Upper lobe of left lung (tissue), 6 donors: ENCODE results near the gene CLNK. TPM values are rescaled to one million over a fixed set of nuclear protein-coding genes. Genes with fewer than 3 reads are reported as not detected.

Experiments used
- ATAC-seq, 2 donors: fragments of 200-7000 bp; cut with Tn5 transposase; one replicate each; pipeline ENCODE4 v1.9.1; 2022; ENCODE audit warnings: mild to moderate bottlenecking in 2 of 2, moderate library complexity in 2 of 2; ENCODE audit not compliant: low FRiP score in 2 of 2
- DNase-seq, 2 donors: peaks; one replicate each; pipeline ENCODE4 v3.0.0-alpha.2; 2019 to 2020
- H3K27ac ChIP-seq, 4 donors: fragments of 200-600 bp; sonication (generic); one replicate each; pipeline ENCODE4 v1.5.1; 2016 to 2019
- H3K27me3 ChIP-seq, 4 donors: fragments of 200-600 bp; sonication (generic); one replicate each; pipeline ENCODE4 v1.5.1; 2017 to 2019
- H3K36me3 ChIP-seq, 4 donors: fragments of 200-600 bp; sonication (generic); one replicate each; pipeline ENCODE4 v1.5.1; 2016 to 2019
- H3K4me1 ChIP-seq, 4 donors: fragments of 200-600 bp; sonication (generic); one replicate each; pipeline ENCODE4 v1.5.1; 2018 to 2019
- H3K4me3 ChIP-seq, 4 donors: fragments of 200-600 bp; sonication (generic); one replicate each; pipeline ENCODE4 v1.5.1; 2017 to 2019; ENCODE audit warnings: mild to moderate bottlenecking in 2 of 4, moderate library complexity in 1 of 4
- H3K9me3 ChIP-seq, 4 donors: fragments of 200-600 bp; sonication (generic); one replicate each; pipeline ENCODE4 v1.5.1; 2018 to 2019
- EP300 ChIP-seq, 4 donors: sonication (generic); formaldehyde crosslinking; IDR thresholded peaks; one replicate each; pipeline ENCODE4 v1.5.1; 2017; ENCODE audit warnings: antibody characterized with exemption in 4 of 4, control low read depth in 2 of 4
- POLR2A ChIP-seq, 4 donors: fragments of 450-650 bp; IDR thresholded peaks; one replicate each; pipeline ENCODE4 v1.5.1; 2016 to 2017; ENCODE audit warnings: antibody characterized with exemption in 4 of 4, mild to moderate bottlenecking in 2 of 4
- POLR2AphosphoS5 ChIP-seq, 2 donors: sonication (generic); formaldehyde crosslinking; IDR thresholded peaks; one replicate each; pipeline ENCODE4 v1.5.1; 2017; ENCODE audit warnings: antibody characterized with exemption in 2 of 2
- WGBS, 2 donors: methylation state at CpG; one replicate each; pipeline ENCODE4 v1.1.5; 2017 to 2018; 5-methylcytosine and 5-hydroxymethylcytosine counted together
- total RNA-seq, 6 donors: library from RNA; depleted of rRNA in 4 of 6; stranded (reverse); fragments of >200 nt in 4 of 6; gene quantifications; one replicate each; pipeline versions ENCODE4 v1.1.0 to v1.2.1, GENCODE V29; 2016 to 2021
- TF ChIP-seq, protein P1 (sequence below), 6 experiments: fragments of 450-650 bp in 4 of 6; fragments of 200-600 bp in 2 of 6; sonication (generic) in 2 of 6; IDR thresholded peaks; one replicate each; pipeline ENCODE4 v1.5.1; 2016 to 2019; ENCODE audit warnings: antibody characterized with exemption in 6 of 6
- donor health status: DM: no; HTN: no; CAD: no; lungs with moderate emphysema.
- donor health status: DM: no; HTN: yes; CAD: no; lungs with severe emphysema.

The CLNK gene
- total RNA-seq, 6 donors from 2014 or later: 0.14 to 0.69 (median 0.20) TPM; not detected in 3

DNA sequence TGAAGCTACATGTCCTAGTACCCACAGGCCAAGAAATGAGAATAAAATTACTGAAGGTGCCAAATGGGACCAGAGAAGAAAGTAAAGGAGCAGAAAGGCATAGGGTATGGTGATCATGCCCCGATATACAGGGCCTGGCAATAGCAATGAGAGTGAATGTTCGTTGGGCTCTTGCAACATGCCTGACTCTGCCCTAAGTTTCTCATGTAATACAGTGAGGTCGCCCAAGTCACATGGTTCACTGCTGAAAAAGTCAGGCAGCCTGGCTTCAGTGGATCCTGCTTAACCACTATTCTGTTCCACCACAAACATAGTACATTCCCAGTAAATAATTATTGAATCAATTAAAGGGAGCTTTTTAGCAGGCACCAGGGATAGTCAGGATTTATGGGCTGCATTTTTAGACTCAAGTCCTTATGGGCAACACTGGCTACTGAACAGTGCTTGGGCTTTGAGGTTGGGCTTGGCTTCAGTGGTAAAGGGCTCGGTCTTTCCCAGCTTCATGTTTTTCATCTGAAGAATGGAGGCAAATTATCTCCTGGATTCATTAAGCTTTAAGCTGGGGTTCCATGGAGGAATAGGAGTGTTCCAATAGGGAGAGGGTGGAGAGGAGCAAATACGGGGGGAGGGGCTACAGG lies 160.3 kb downstream of the CLNK start:
- 74 to 80% methylated on average over 5 of the region's 5 CpGs for WGBS, 2 donors
- no peaks in the 10 kb centered on the region for H3K27me3 ChIP-seq
- ATAC-seq (no peak), DNase-seq (no peak)
- H3K4me3 ChIP-seq: no peak overlapping the region
- H3K36me3 ChIP-seq: no peaks in the 10 kb centered on the region
- TF ChIP-seq, protein P1, sequence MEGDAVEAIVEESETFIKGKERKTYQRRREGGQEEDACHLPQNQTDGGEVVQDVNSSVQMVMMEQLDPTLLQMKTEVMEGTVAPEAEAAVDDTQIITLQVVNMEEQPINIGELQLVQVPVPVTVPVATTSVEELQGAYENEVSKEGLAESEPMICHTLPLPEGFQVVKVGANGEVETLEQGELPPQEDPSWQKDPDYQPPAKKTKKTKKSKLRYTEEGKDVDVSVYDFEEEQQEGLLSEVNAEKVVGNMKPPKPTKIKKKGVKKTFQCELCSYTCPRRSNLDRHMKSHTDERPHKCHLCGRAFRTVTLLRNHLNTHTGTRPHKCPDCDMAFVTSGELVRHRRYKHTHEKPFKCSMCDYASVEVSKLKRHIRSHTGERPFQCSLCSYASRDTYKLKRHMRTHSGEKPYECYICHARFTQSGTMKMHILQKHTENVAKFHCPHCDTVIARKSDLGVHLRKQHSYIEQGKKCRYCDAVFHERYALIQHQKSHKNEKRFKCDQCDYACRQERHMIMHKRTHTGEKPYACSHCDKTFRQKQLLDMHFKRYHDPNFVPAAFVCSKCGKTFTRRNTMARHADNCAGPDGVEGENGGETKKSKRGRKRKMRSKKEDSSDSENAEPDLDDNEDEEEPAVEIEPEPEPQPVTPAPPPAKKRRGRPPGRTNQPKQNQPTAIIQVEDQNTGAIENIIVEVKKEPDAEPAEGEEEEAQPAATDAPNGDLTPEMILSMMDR (IDR thresholded peaks at IDR 0.05): no peak
- TF ChIP-seq POLR2A (IDR thresholded peaks at IDR 0.05) (no peak), EP300 (IDR thresholded peaks at IDR 0.05) (no peak), POLR2AphosphoS5 (IDR thresholded peaks at IDR 0.05) (no peak)
- no peak overlapping the region for H3K27ac ChIP-seq
- no peaks in the 10 kb centered on the region for H3K4me1 ChIP-seq
- H3K9me3 ChIP-seq: no peaks in the 10 kb centered on the region

DNA sequence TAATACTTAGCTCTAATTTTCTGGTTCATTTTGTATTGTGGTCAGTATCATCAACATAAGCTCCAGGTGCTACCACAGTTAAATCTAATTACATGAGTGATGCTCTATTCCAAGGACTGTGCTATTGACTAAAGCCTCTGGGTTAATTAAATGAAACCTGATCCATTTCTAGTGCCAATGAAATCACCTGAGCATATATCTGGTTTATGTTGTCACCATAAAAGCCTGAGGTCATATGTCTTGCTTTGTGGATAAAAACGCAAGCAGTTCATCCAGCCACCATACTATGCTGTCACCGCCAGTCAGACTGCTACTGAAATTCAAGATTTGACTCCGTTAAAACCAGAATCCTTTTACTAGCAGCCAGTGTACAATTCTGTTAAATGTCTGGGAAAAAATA lies 163.1 kb downstream of the CLNK start:
- DNase-seq (no peak), ATAC-seq (no peak)
- Histone ChIP-seq H3K4me1 (no peaks in the 10 kb centered on the region), H3K36me3 (no peaks in the 10 kb centered on the region), H3K4me3 (no peak overlapping the region), H3K27ac (no peak overlapping the region), H3K27me3 (no peaks in the 10 kb centered on the region), H3K9me3 (no peaks in the 10 kb centered on the region)
- WGBS, 2 donors: 92 to 98% methylated on average over 3 of the region's 3 CpGs
- no peak for TF ChIP-seq POLR2AphosphoS5 (IDR thresholded peaks at IDR 0.05)
- no peak for TF ChIP-seq EP300 (IDR thresholded peaks at IDR 0.05)
- TF ChIP-seq, protein P1 (IDR thresholded peaks at IDR 0.05): no peak
- TF ChIP-seq POLR2A (IDR thresholded peaks at IDR 0.05): no peak

DNA sequence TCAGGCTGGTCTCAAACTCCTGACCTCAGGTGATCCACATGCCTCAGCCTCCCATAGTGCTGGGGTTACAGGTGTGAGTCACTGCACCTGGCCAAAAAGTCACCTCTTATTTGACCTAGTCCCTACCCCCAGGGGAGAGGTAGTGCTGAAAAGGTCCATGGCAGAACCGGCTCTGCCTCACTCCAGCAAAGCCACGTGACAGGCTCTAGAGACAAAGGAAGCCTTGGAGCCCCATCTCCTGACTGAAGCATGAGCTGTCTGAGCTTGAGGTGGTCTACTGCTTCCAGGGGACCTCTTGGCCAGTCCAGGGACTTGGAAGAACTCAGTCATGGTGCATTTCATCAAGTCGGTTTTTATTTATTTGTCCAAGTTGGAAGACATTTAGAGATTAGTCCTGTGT lies 174.8 kb downstream of the CLNK start:
- no peak for TF ChIP-seq EP300 (IDR thresholded peaks at IDR 0.05)
- no peak for TF ChIP-seq POLR2A (IDR thresholded peaks at IDR 0.05)
- no peak for TF ChIP-seq POLR2AphosphoS5 (IDR thresholded peaks at IDR 0.05)
- TF ChIP-seq, protein P1 (IDR thresholded peaks at IDR 0.05): no peak
- H3K27me3 ChIP-seq: no peaks in the 10 kb centered on the region
- no peaks in the 10 kb centered on the region for H3K4me1 ChIP-seq
- no peaks in the 10 kb centered on the region for H3K9me3 ChIP-seq
- 67 to 77% methylated on average over 1 of the region's 3 CpGs for WGBS, 2 donors
- ATAC-seq (no peak), DNase-seq (no peak)
- no peak overlapping the region for H3K4me3 ChIP-seq
- no peak overlapping the region for H3K27ac ChIP-seq
- no peaks in the 10 kb centered on the region for H3K36me3 ChIP-seq

DNA sequence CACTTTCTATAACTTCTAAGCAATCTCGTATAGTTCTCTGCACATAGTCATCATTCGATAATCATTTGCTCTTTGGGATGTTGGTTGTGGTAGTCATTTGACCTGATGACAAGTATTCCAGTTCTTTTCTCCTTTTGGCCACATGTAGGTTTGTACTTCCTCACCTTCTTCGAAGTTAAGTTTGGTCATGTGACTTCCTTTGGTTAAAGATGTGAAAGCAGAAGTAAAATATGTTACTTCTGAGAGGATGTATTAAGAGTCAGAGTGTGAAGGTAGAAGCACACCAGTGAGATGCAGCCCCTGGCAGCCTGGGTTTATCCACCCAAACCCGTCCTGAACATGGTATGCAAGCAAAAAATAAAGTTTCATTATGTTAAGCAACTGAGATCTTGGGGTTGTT lies 178.5 kb downstream of the CLNK start:
- DNase-seq (no peak), ATAC-seq (no peak)
- Histone ChIP-seq H3K9me3 (no peaks in the 10 kb centered on the region), H3K27ac (no peak overlapping the region), H3K4me1 (no peaks in the 10 kb centered on the region), H3K27me3 (no peaks in the 10 kb centered on the region), H3K4me3 (no peak overlapping the region), H3K36me3 (no peaks in the 10 kb centered on the region)
- WGBS, 2 donors: 82 to 83% methylated on average over 4 of the region's 4 CpGs
- TF ChIP-seq EP300 (IDR thresholded peaks at IDR 0.05) (no peak), POLR2A (IDR thresholded peaks at IDR 0.05) (no peak), POLR2AphosphoS5 (IDR thresholded peaks at IDR 0.05) (no peak)
- TF ChIP-seq, protein P1 (IDR thresholded peaks at IDR 0.05): no peak

DNA sequence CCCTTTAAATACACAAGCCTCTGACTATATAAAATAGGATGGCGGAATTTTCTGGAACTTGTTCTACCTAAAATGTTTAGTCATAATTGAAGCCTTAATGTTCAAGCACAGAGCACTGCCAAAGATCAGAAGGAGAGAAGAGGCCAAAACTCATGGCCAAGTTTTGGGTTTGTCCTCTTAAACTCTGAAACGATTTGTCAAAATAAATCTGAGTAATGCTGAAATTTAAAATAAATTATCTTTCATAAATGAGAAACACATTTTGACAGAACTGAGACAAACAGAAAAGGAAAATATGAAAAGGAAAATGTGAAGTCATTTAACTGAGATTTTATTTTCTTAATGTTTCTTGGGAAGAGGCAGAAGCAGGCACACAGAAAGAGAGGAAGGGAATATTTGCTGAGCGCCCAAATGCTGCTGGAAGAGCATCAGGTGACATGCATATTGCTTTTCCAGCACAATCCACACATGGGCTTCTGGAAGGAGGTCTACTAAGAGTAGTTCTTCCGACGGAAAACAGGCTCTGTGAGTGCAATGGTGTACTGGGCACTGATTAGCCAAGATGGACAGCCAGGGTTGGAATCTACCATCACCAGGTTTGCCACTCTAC lies 179.9 kb downstream of the CLNK start:
- WGBS, 2 donors: 74 to 79% methylated on average over 5 of the region's 5 CpGs
- Histone ChIP-seq H3K4me1 (no peaks in the 10 kb centered on the region), H3K9me3 (no peaks in the 10 kb centered on the region), H3K27me3 (no peaks in the 10 kb centered on the region), H3K27ac (no peak overlapping the region), H3K4me3 (no peak overlapping the region), H3K36me3 (no peaks in the 10 kb centered on the region)
- TF ChIP-seq EP300 (IDR thresholded peaks at IDR 0.05) (no peak), POLR2A (IDR thresholded peaks at IDR 0.05) (no peak)
- TF ChIP-seq, protein P1 (IDR thresholded peaks at IDR 0.05): no peak
- ATAC-seq: no peak
- no peak for DNase-seq
